HepG2 (cell line): ENCODE data around the gene ENTPD6. TPM values are rescaled to one million over a fixed set of nuclear protein-coding genes. Genes with fewer than 3 reads are reported as not detected.

Experiments used
- ATAD3A ChIP-seq: sonication (generic); formaldehyde crosslinking; IDR thresholded peaks from 2 replicates; pipeline ENCODE4 v1.4.0; 2020; ENCODE audit warnings: missing genetic modification reagents
- MXD4 ChIP-seq: IDR thresholded peaks from 2 replicates; pipeline ENCODE4 v1.6.1; 2016; ENCODE audit warnings: mild to moderate bottlenecking, missing biosample characterization, missing genetic modification reagents
- POLR2AphosphoS2 ChIP-seq: IDR thresholded peaks from 2 replicates; pipeline ENCODE4 v1.6.1; 2011; ENCODE audit warnings: low read depth, low read length, improper control_type of control experiment
- SOX13 ChIP-seq, 3 experiments: fragments of 450-650 bp in 1 of 3; sonication (generic) in 1 of 3; formaldehyde crosslinking in 1 of 3; IDR thresholded peaks in 2 of 3; conservative IDR thresholded peaks in 1 of 3; 2 replicates each; pipeline versions ENCODE4 v1.5.0 to v1.6.1; 2016 to 2020; ENCODE audit warnings: antibody characterized with exemption in 1 of 3, mild to moderate bottlenecking in 1 of 3, missing compliant biosample characterization in 1 of 3, missing genetic modification reagents in 1 of 3, moderate library complexity in 1 of 3
- SPEN ChIP-seq: sonication (generic); formaldehyde crosslinking; IDR thresholded peaks from 2 replicates; pipeline ENCODE4 v1.5.1; 2020; ENCODE audit warnings: low read depth, mild to moderate bottlenecking, missing genetic modification reagents
- TMF1 ChIP-seq: sonication (generic); formaldehyde crosslinking; IDR thresholded peaks from 2 replicates; pipeline ENCODE4 v1.8.1; 2022; ENCODE audit warnings: low read depth, missing genetic modification reagents
- ZFP37 ChIP-seq: sonication (generic); formaldehyde crosslinking; IDR thresholded peaks from 2 replicates; pipeline ENCODE4 v1.4.0; 2020; ENCODE audit warnings: missing genetic modification reagents, borderline replicate concordance
- ZNF256 ChIP-seq: sonication (generic); formaldehyde crosslinking; conservative IDR thresholded peaks from 2 replicates; pipeline ENCODE4 v1.4.0; 2020; ENCODE audit warnings: missing genetic modification reagents
- ZNF30 ChIP-seq: sonication (generic); formaldehyde crosslinking; IDR thresholded peaks from 2 replicates; pipeline ENCODE4 v1.5.0; 2020; ENCODE audit warnings: mild to moderate bottlenecking, missing genetic modification reagents
- ZNF713 ChIP-seq: sonication (generic); formaldehyde crosslinking; IDR thresholded peaks from 2 replicates; pipeline ENCODE4 v1.4.0; 2020; ENCODE audit warnings: mild to moderate bottlenecking, missing genetic modification reagents
- ZSCAN31 ChIP-seq: sonication (generic); formaldehyde crosslinking; IDR thresholded peaks from 2 replicates; pipeline ENCODE4 v1.5.0; 2020; ENCODE audit warnings: low read depth, mild to moderate bottlenecking, missing genetic modification reagents
- polyA plus RNA-seq, 8 experiments: library from polyadenylated mRNA; depleted of rRNA in 3 of 8; stranded (reverse) in 7 of 8; unstranded in 1 of 8; fragments of >200 nt; fragmentation: Illumina TruSeq in 4 of 8; extraction: Trizol in 4 of 8; gene quantifications; 2 replicates each; pipeline versions ENCODE4 v1.2.1 to v1.2.3, GENCODE V29; 2011 to 2016; ENCODE audit warnings: low read depth in 4 of 8, missing spikeins in 1 of 8, mixed read lengths in 1 of 8; ENCODE audit not compliant: insufficient read depth in 1 of 8
- total RNA-seq, 5 experiments: library from RNA; depleted of rRNA; stranded (reverse); fragments of >200 nt; fragmentation: Illumina TruSeq; extraction: Trizol; gene quantifications; 2 replicates each; pipeline ENCODE4 v1.2.3, GENCODE V29; 2016; ENCODE audit warnings: low read depth in 1 of 5
- TF ChIP-seq, protein P1 (sequence below): sonication (generic); formaldehyde crosslinking; IDR thresholded peaks from 2 replicates; pipeline ENCODE4 v1.5.1; 2020; ENCODE audit warnings: mild to moderate bottlenecking, moderate library complexity, missing genetic modification reagents
- TF ChIP-seq, protein P2 (sequence below): sonication (generic); formaldehyde crosslinking; IDR thresholded peaks from 2 replicates; pipeline ENCODE4 v1.9.0; 2021; ENCODE audit warnings: missing genetic modification reagents, borderline replicate concordance
- TF ChIP-seq, protein P3 (sequence below): sonication (generic); formaldehyde crosslinking; conservative IDR thresholded peaks from 2 replicates; pipeline ENCODE4 v1.4.0; 2020; ENCODE audit warnings: missing genetic modification reagents
- TF ChIP-seq, protein P4 (sequence below): sonication (generic); formaldehyde crosslinking; IDR thresholded peaks from 2 replicates; pipeline ENCODE4 v1.4.0; 2020; ENCODE audit warnings: low read depth, mild to moderate bottlenecking, missing genetic modification reagents

The ENTPD6 gene
- total and polyA plus RNA-seq, 2 of the 13 experiments (the other 11 are each of a cell fraction or from before 2014, with no cell fraction given): 164 to 172 TPM

DNA sequence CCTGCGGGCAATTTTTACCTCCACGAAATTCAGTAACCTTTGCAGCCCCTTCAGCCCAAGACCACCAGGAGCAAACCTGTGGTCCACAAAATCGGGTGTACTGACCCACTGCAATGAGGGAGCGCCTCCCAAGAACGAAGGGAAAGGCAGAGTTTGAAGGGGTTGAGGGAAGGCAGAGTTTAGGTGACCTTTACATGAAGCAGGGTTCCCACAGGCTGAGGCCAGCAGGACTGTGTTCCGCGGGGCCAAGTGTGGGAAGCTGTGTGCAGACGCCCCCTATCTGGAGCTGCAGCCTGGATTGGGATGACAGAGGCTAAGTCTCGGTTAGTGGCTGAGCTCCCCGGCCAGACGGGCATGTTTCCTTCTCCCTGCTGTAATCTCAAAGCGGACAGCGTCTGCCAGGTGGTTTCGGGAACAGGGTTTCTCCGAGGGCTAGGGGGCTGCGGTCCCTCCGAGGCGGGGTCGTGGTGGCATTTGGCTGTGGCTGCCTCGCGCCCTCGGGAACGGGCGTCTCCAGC, 51.5 kb downstream of the ENTPD6 start (continued):
- TF ChIP-seq, protein P1, sequence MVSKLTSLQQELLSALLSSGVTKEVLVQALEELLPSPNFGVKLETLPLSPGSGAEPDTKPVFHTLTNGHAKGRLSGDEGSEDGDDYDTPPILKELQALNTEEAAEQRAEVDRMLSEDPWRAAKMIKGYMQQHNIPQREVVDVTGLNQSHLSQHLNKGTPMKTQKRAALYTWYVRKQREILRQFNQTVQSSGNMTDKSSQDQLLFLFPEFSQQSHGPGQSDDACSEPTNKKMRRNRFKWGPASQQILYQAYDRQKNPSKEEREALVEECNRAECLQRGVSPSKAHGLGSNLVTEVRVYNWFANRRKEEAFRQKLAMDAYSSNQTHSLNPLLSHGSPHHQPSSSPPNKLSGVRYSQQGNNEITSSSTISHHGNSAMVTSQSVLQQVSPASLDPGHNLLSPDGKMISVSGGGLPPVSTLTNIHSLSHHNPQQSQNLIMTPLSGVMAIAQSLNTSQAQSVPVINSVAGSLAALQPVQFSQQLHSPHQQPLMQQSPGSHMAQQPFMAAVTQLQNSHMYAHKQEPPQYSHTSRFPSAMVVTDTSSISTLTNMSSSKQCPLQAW: peak; percentile 85
- TF ChIP-seq SPEN (CRISPR knock-in tag) (no peak; the same call in 1 of the 2 replicates), ZSCAN31 (no peak), ZFP37 (CRISPR knock-in tag) (no peak), ZNF30 (CRISPR knock-in tag) (no peak), MXD4 (peak; percentile 61; the same call in 1 of the 2 replicates), TMF1 (CRISPR knock-in tag) (no peak), ZNF256 (CRISPR knock-in tag) (peak; percentile 74; the same call in 1 of the 2 replicates), ATAD3A (CRISPR knock-in tag) (no peak), SOX13 (IDR thresholded peaks at IDR 0.05) (no peak), SOX13 (CRISPR knock-in tag; conservative IDR thresholded peaks at IDR 0.05 in 1 of 2, IDR thresholded peaks at IDR 0.05 in 1 of 2) (no peak), ZNF713 (CRISPR knock-in tag) (0 out of 2 replicates have a peak, but pooled peaks have one; percentile 70), POLR2AphosphoS2 (no peak)
- TF ChIP-seq, protein P2, sequence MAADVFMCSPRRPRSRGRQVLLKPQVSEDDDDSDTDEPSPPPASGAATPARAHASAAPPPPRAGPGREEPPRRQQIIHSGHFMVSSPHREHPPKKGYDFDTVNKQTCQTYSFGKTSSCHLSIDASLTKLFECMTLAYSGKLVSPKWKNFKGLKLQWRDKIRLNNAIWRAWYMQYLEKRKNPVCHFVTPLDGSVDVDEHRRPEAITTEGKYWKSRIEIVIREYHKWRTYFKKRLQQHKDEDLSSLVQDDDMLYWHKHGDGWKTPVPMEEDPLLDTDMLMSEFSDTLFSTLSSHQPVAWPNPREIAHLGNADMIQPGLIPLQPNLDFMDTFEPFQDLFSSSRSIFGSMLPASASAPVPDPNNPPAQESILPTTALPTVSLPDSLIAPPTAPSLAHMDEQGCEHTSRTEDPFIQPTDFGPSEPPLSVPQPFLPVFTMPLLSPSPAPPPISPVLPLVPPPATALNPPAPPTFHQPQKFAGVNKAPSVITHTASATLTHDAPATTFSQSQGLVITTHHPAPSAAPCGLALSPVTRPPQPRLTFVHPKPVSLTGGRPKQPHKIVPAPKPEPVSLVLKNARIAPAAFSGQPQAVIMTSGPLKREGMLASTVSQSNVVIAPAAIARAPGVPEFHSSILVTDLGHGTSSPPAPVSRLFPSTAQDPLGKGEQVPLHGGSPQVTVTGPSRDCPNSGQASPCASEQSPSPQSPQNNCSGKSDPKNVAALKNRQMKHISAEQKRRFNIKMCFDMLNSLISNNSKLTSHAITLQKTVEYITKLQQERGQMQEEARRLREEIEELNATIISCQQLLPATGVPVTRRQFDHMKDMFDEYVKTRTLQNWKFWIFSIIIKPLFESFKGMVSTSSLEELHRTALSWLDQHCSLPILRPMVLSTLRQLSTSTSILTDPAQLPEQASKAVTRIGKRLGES (CRISPR knock-in tag): no peak
- TF ChIP-seq, protein P3, sequence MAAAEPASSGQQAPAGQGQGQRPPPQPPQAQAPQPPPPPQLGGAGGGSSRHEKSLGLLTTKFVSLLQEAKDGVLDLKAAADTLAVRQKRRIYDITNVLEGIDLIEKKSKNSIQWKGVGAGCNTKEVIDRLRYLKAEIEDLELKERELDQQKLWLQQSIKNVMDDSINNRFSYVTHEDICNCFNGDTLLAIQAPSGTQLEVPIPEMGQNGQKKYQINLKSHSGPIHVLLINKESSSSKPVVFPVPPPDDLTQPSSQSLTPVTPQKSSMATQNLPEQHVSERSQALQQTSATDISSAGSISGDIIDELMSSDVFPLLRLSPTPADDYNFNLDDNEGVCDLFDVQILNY (CRISPR knock-in tag): 0 out of 2 replicates have a peak, but pooled peaks have one; percentile 12
- TF ChIP-seq, protein P4, sequence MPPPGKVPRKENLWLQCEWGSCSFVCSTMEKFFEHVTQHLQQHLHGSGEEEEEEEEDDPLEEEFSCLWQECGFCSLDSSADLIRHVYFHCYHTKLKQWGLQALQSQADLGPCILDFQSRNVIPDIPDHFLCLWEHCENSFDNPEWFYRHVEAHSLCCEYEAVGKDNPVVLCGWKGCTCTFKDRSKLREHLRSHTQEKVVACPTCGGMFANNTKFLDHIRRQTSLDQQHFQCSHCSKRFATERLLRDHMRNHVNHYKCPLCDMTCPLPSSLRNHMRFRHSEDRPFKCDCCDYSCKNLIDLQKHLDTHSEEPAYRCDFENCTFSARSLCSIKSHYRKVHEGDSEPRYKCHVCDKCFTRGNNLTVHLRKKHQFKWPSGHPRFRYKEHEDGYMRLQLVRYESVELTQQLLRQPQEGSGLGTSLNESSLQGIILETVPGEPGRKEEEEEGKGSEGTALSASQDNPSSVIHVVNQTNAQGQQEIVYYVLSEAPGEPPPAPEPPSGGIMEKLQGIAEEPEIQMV (CRISPR knock-in tag): no peak
